SK-N-DZ (cell line): Measurements from ENCODE around the gene LDLR.
"Not testable (repeated sequence)": the region's sequence is repeated elsewhere in the genome, so short reads cannot be mapped to it uniquely, and the experiment has no call there.

Experiments used
- DNase-seq: peaks from one replicate; pipeline ENCODE4 v3.0.0-alpha.2; 2015; ENCODE audit warnings: low spot score

Gene LDLR

GRCh38 chr19:11105014-11105636 is 15.9 kb downstream of the LDLR start:
- DNase-seq = no peak

GRCh38 chr19:11106477-11106876 is 17.2 kb downstream of the LDLR start:
- DNase-seq = peak; percentile 63

- DNase-seq = no peak
Observed at GRCh38 chr19:11108746-11109145, 19.5 kb downstream of the LDLR start.

GRCh38 chr19:11111117-11111770 is 22.0 kb downstream of the LDLR start:
- no peak for DNase-seq

- DNase-seq = no peak
Observed at GRCh38 chr19:11111771-11112144, 22.5 kb downstream of the LDLR start.

- no peak for DNase-seq
Observed at GRCh38 chr19:11113140-11113708, 24.0 kb downstream of the LDLR start.

GRCh38 chr19:11115042-11115441 is 25.8 kb downstream of the LDLR start:
- no peak for DNase-seq

- no peak for DNase-seq
Observed at GRCh38 chr19:11115895-11116446, 26.7 kb downstream of the LDLR start.

- no peak for DNase-seq
Observed at GRCh38 chr19:11116507-11116906, 27.2 kb downstream of the LDLR start.

GRCh38 chr19:11121963-11122362 is 32.7 kb downstream of the LDLR start:
- not testable (repeated sequence) for DNase-seq

GRCh38 chr19:11123114-11123513 is 33.9 kb downstream of the LDLR start:
- DNase-seq = no peak

GRCh38 chr19:11124157-11124556 is 34.9 kb downstream of the LDLR start:
- DNase-seq = not testable (repeated sequence)

GRCh38 chr19:11125994-11126685 is 36.9 kb downstream of the LDLR start:
- DNase-seq = peak; percentile 60

GRCh38 chr19:11127905-11128304 is 38.6 kb downstream of the LDLR start:
- DNase-seq = no peak

GRCh38 chr19:11130824-11131455 is 41.7 kb downstream of the LDLR start:
- DNase-seq = peak; percentile 58

- no peak for DNase-seq
Observed at GRCh38 chr19:11131471-11131870, 42.2 kb downstream of the LDLR start.

- DNase-seq = no peak
Observed at GRCh38 chr19:11136400-11137101, 47.3 kb downstream of the LDLR start.

- DNase-seq = peak; percentile 84
Observed at GRCh38 chr19:11137542-11138384, 48.5 kb downstream of the LDLR start.

- DNase-seq = peak; percentile 57
Observed at GRCh38 chr19:11138601-11139300, 49.5 kb downstream of the LDLR start.
